Neural progenitor cell (in vitro differentiated cells): ENCODE data around the gene NEK6. TPM values are rescaled to one million over a fixed set of nuclear protein-coding genes. Genes with fewer than 3 reads are reported as not detected.

ENCODE experiments used
- DNase-seq: peaks from one replicate; pipeline ENCODE4 v3.0.0-alpha.2; 2016; ENCODE audit warnings: low spot score
- H2AFZ ChIP-seq: fragments of 200-600 bp; sonication (generic); replicated peaks from 2 replicates; pipeline ENCODE4 v1.6.1; 2016; ENCODE audit warnings: antibody characterized with exemption
- H3F3A ChIP-seq: fragments of 200-600 bp; sonication (generic); 2 replicates; pipeline ENCODE4 v1.6.1; 2016; ENCODE audit warnings: antibody characterized with exemption, low read depth
- H3K27ac ChIP-seq: fragments of 200-600 bp; sonication (generic); 2 replicates; pipeline ENCODE4 v1.5.1; 2016; ENCODE audit warnings: mild to moderate bottlenecking
- H3K27me3 ChIP-seq: fragments of 200-600 bp; sonication (generic); 2 replicates; pipeline ENCODE4 v1.6.1; 2016; ENCODE audit warnings: mild to moderate bottlenecking, moderate library complexity
- H3K36me3 ChIP-seq: fragments of 200-600 bp; sonication (generic); 2 replicates; pipeline ENCODE4 v1.5.1; 2016
- H3K4me1 ChIP-seq: fragments of 200-600 bp; sonication (generic); 2 replicates; pipeline ENCODE4 v1.6.1; 2016; ENCODE audit warnings: mixed run types
- H3K4me2 ChIP-seq: fragments of 200-600 bp; sonication (generic); 2 replicates; pipeline ENCODE4 v1.6.1; 2016
- H3K4me3 ChIP-seq: fragments of 200-600 bp; sonication (generic); 2 replicates; pipeline ENCODE4 v1.5.1; 2016
- H3K79me2 ChIP-seq: fragments of 200-600 bp; sonication (generic); 2 replicates; pipeline ENCODE4 v1.6.1; 2016; ENCODE audit warnings: low read depth
- H3K9ac ChIP-seq: fragments of 200-600 bp; sonication (generic); 2 replicates; pipeline ENCODE4 v1.6.1; 2016
- H3K9me3 ChIP-seq: fragments of 200-600 bp; sonication (generic); 2 replicates; pipeline ENCODE4 v1.5.1; 2016; ENCODE audit warnings: low read depth
- H4K20me1 ChIP-seq: fragments of 200-600 bp; sonication (generic); 2 replicates; pipeline ENCODE4 v1.6.1; 2016; ENCODE audit warnings: low read depth
- H3K27ac Mint-ChIP-seq: 3 replicates; pipeline ENCODE4 v1.8.0; 2021; ENCODE audit warnings: mixed read lengths
- H3K27me3 Mint-ChIP-seq: 2 replicates; pipeline ENCODE4 v1.8.0; 2022; ENCODE audit warnings: low read depth, mild to moderate bottlenecking, inconsistent platforms, moderate library complexity, mixed read lengths; ENCODE audit not compliant: insufficient read depth
- H3K36me3 Mint-ChIP-seq: 3 replicates; pipeline ENCODE4 v1.8.0; 2021; ENCODE audit warnings: mixed read lengths
- H3K4me1 Mint-ChIP-seq: 3 replicates; pipeline ENCODE4 v1.8.0; 2021; ENCODE audit warnings: mixed read lengths
- H3K4me3 Mint-ChIP-seq: 3 replicates; pipeline ENCODE4 v1.8.0; 2021; ENCODE audit warnings: mild to moderate bottlenecking, moderate library complexity, mixed read lengths
- H3K9me3 Mint-ChIP-seq: 3 replicates; pipeline ENCODE4 v1.8.0; 2020; ENCODE audit warnings: mixed read lengths
- EZH2 ChIP-seq: fragments of 200-600 bp; sonication (generic); IDR thresholded peaks from 2 replicates; pipeline ENCODE4 v1.6.1; 2017; ENCODE audit warnings: antibody characterized with exemption, mild to moderate bottlenecking, moderate library complexity
- EZH2phosphoT487 ChIP-seq: fragments of 200-600 bp; sonication (generic); IDR thresholded peaks from 2 replicates; pipeline ENCODE4 v1.6.1; 2017; ENCODE audit warnings: antibody characterized with exemption
- total RNA-seq: library from RNA; depleted of rRNA; stranded (reverse); fragments of >200 nt; gene quantifications from 2 replicates; pipeline ENCODE4 v1.2.3, GENCODE V29; 2015; ENCODE audit warnings: low replicate concordance
- TF ChIP-seq, protein P1 (sequence below): fragments of 200-600 bp; sonication (generic); IDR thresholded peaks from 2 replicates; pipeline ENCODE4 v1.5.1; 2017; ENCODE audit warnings: antibody characterized with exemption, mild to moderate bottlenecking

Gene NEK6
- total RNA-seq, 1 donor from 2014 or later = 18.5 TPM

DNA sequence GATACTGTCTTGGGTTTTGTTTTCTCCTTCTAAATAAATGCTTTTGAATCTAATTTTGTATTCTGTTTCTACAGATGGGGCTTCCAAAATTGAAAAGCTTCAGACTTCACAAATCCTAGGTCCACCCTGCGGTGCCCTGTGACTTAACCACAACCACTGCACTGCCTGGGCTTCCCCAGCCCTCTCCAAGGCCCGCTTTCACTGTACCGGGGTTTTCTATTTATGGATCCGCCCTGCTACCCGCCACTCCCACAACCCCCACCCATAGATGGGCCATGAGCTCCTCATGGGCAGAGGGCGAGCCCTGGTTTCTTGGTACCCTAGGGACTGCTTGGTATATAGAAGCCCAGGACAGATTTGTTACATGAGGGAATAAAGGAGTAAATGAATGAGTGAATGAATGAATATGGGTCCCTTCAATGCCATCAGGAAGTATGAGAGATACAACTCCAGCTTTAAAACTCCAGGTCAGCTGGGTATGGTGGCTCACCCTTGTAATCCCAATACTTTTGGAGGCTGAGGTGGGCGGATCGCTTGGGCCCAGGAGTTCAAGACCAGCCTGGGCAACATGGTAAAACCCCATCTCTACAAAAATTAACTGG, 39.8 kb upstream of the NEK6 start:
- Histone ChIP-seq H3K9me3 (no peaks in the 10 kb centered on the region), H3K79me2 (no peaks in the 10 kb centered on the region), H3K36me3 (no peaks in the 10 kb centered on the region), H3K27me3 (no peaks in the 10 kb centered on the region), H3K4me2 (no peak overlapping the region), H3K4me3 (no peak overlapping the region), H4K20me1 (no peaks in the 10 kb centered on the region), H3F3A (no peaks in the 10 kb centered on the region), H3K27ac (no peak overlapping the region), H2AFZ (no peak overlapping the region), H3K4me1 (no peaks in the 10 kb centered on the region), H3K9ac (no peak overlapping the region)
- H3K27me3 Mint-ChIP-seq = peaks cover 4% of the 10 kb centered on the region
- H3K9me3 Mint-ChIP-seq = no peaks in the 10 kb centered on the region
- H3K36me3 Mint-ChIP-seq = no peaks in the 10 kb centered on the region
- H3K4me1 Mint-ChIP-seq = peaks cover under 1% of the 10 kb centered on the region
- no peak for DNase-seq
- TF ChIP-seq, protein P1, sequence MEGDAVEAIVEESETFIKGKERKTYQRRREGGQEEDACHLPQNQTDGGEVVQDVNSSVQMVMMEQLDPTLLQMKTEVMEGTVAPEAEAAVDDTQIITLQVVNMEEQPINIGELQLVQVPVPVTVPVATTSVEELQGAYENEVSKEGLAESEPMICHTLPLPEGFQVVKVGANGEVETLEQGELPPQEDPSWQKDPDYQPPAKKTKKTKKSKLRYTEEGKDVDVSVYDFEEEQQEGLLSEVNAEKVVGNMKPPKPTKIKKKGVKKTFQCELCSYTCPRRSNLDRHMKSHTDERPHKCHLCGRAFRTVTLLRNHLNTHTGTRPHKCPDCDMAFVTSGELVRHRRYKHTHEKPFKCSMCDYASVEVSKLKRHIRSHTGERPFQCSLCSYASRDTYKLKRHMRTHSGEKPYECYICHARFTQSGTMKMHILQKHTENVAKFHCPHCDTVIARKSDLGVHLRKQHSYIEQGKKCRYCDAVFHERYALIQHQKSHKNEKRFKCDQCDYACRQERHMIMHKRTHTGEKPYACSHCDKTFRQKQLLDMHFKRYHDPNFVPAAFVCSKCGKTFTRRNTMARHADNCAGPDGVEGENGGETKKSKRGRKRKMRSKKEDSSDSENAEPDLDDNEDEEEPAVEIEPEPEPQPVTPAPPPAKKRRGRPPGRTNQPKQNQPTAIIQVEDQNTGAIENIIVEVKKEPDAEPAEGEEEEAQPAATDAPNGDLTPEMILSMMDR = no peak
- TF ChIP-seq EZH2 (no peak), EZH2phosphoT487 (no peak)
- no peak overlapping the region for H3K4me3 Mint-ChIP-seq
- no peak overlapping the region for H3K27ac Mint-ChIP-seq

GRCh38 chr9:124218438-124218982, 39.2 kb upstream of the NEK6 start:
- H3K27me3 Mint-ChIP-seq = peaks cover 4% of the 10 kb centered on the region
- no peaks in the 10 kb centered on the region for H3K79me2 ChIP-seq
- no peak overlapping the region for H3K27ac Mint-ChIP-seq
- no peaks in the 10 kb centered on the region for H3K36me3 ChIP-seq
- H3K27ac ChIP-seq = no peak overlapping the region
- no peaks in the 10 kb centered on the region for H4K20me1 ChIP-seq
- H3K4me3 Mint-ChIP-seq = no peak overlapping the region
- no peaks in the 10 kb centered on the region for H3K4me1 Mint-ChIP-seq
- no peaks in the 10 kb centered on the region for H3K9me3 ChIP-seq
- no peaks in the 10 kb centered on the region for H3F3A ChIP-seq
- no peak overlapping the region for H3K9ac ChIP-seq
- H3K9me3 Mint-ChIP-seq = no peaks in the 10 kb centered on the region
- no peak overlapping the region for H3K4me2 ChIP-seq
- DNase-seq = no peak
- H3K4me1 ChIP-seq = no peaks in the 10 kb centered on the region
- no peaks in the 10 kb centered on the region for H3K27me3 ChIP-seq
- H3K36me3 Mint-ChIP-seq = no peaks in the 10 kb centered on the region
- no peak overlapping the region for H3K4me3 ChIP-seq
- TF ChIP-seq, protein P1 = no peak
- TF ChIP-seq EZH2 = no peak
- TF ChIP-seq EZH2phosphoT487 = no peak
- H2AFZ ChIP-seq = no peak overlapping the region

GRCh38 chr9:124218987-124219461, 38.7 kb upstream of the NEK6 start:
- Histone ChIP-seq H3K4me1 (no peaks in the 10 kb centered on the region), H4K20me1 (no peaks in the 10 kb centered on the region), H3K27ac (no peak overlapping the region), H3F3A (no peaks in the 10 kb centered on the region), H3K9me3 (no peaks in the 10 kb centered on the region), H3K36me3 (no peaks in the 10 kb centered on the region), H3K27me3 (no peaks in the 10 kb centered on the region), H3K79me2 (no peaks in the 10 kb centered on the region), H2AFZ (no peak overlapping the region), H3K9ac (no peak overlapping the region), H3K4me2 (no peak overlapping the region), H3K4me3 (no peak overlapping the region)
- Mint-ChIP-seq H3K4me3 (no peak overlapping the region), H3K27ac (no peak overlapping the region), H3K9me3 (no peaks in the 10 kb centered on the region), H3K27me3 (peaks cover 4% of the 10 kb centered on the region), H3K36me3 (no peaks in the 10 kb centered on the region), H3K4me1 (no peaks in the 10 kb centered on the region)
- no peak for DNase-seq
- TF ChIP-seq, protein P1 = no peak
